Bronchial epithelial cell (primary cell): ENCODE results near the gene CRABP2. TPM values are rescaled to one million over a fixed set of nuclear protein-coding genes. Genes with fewer than 3 reads are reported as not detected.

Source experiments
- DNase-seq: peaks from one replicate; pipeline ENCODE4 v3.0.0-alpha.2; 2010; ENCODE audit warnings: low read depth
- FAIRE-seq: peaks from 2 replicates; lab custom pipeline; 2011; peaks lifted over from hg19 to GRCh38; lab: Jason Lieb, UNC
- H3K27me3 ChIP-seq: 2 replicates; pipeline ENCODE4 v1.5.1; 2011; ENCODE audit warnings: low read length; ENCODE audit not compliant: control insufficient read depth, insufficient read depth
- H3K36me3 ChIP-seq: 2 replicates; pipeline ENCODE4 v1.5.1; 2011; ENCODE audit warnings: low read length; ENCODE audit not compliant: control insufficient read depth, insufficient read depth
- H3K4me3 ChIP-seq: 2 replicates; pipeline ENCODE4 v1.5.1; 2011; ENCODE audit warnings: mild to moderate bottlenecking, low read depth, low read length, control low read depth
- CTCF ChIP-seq: IDR thresholded peaks from 2 replicates; pipeline ENCODE4 v1.5.1; 2011; ENCODE audit warnings: mild to moderate bottlenecking, moderate library complexity, low read length, control low read depth, inconsistent platforms; ENCODE audit not compliant: insufficient read depth, severe bottlenecking
- total RNA-seq: library from RNA; depleted of rRNA; stranded (reverse); fragments of >200 nt; gene quantifications from 2 replicates; pipeline ENCODE4 v1.2.1, GENCODE V29; 2014

CRABP2 gene
- total RNA-seq, 1 donor from 2014 or later, result 5.3 TPM

DNA sequence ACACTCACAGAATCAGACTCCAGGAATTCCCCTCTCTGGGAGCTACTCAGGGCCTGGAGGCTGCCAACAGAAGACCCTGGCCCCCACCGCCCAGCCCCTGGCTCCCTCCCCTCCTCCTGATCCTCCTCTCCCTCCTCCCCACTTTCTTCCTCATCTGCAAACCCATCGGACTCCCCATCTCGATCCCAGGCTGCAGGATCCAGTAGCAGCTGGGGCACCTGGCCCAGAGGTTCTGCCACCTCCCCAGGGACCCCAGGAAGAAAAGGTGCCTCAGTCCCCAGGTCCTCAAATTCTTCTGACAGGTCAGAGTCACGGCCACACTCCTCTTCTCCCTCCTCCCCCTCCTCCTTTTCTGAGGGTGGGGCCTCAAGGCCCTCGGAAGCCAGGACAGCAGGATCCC lies 35.6 kb downstream of the CRABP2 start:
- no peaks in the 10 kb centered on the region for H3K36me3 ChIP-seq
- no peak for FAIRE-seq
- TF ChIP-seq CTCF, result no peak
- no peak for DNase-seq
- no peak overlapping the region for H3K4me3 ChIP-seq
- peaks cover 10% of the 10 kb centered on the region for H3K27me3 ChIP-seq

DNA sequence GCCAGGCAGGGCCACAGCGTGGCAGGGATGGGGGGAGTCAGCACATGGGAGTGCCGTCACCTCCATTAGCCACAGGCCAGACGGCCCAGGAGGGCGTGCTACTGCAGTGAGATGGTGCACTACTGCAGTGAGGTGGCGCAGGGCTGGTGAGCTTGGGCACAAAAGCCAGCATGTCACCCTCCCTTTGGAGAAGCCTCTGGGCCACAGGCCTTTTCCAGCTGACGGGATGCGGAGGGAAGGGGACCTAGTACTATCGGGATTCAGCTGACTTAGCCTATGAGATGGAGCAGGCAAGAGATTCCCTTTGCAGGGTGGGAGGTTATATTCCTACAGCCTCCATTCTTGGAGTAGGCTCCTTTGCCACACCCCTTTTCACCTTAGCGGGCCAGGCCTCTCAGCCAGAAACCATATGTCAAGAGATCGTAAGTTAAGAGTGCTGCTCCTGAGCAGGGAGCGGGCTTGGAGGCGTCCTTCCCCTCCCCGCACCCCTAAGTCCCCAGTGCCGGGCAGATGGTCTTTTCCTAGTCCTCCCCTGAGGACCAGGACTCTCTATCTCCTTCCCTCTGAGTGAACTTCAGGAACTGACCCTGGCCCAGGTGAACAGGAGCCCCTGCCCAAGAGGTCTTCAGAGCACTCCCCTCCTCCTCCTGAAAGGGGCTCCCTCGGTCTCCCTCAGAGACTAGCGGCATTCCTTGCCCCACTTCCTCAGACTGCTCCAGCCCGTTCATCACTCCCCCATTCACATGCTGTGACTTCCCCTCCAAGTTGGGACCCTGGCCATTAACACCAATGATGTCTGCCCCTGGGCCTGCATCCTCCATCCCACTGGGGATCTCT lies 36.4 kb downstream of the CRABP2 start:
- Histone ChIP-seq H3K4me3 (no peak overlapping the region), H3K27me3 (peaks cover 10% of the 10 kb centered on the region), H3K36me3 (no peaks in the 10 kb centered on the region)
- DNase-seq, result no peak
- no peak for TF ChIP-seq CTCF
- no peak for FAIRE-seq

- DNase-seq (no peak), FAIRE-seq (no peak)
- peaks cover 5% of the 10 kb centered on the region for H3K27me3 ChIP-seq
- H3K36me3 ChIP-seq, result no peaks in the 10 kb centered on the region
- H3K4me3 ChIP-seq, result no peak overlapping the region
- TF ChIP-seq CTCF, result no peak
These were observed 37.2 kb downstream of the CRABP2 start for GRCh38 chr1:156667968-156668709.

GRCh38 chr1:156667610-156667967 lies 37.8 kb downstream of the CRABP2 start:
- TF ChIP-seq CTCF, result no peak
- FAIRE-seq (no peak), DNase-seq (no peak)
- Histone ChIP-seq H3K27me3 (peaks cover 3% of the 10 kb centered on the region), H3K4me3 (no peak overlapping the region), H3K36me3 (no peaks in the 10 kb centered on the region)

- TF ChIP-seq CTCF, result no peak
- no peak overlapping the region for H3K4me3 ChIP-seq
- DNase-seq (no peak), FAIRE-seq (peak; percentile 36)
- H3K27me3 ChIP-seq, result peaks cover 3% of the 10 kb centered on the region
- no peaks in the 10 kb centered on the region for H3K36me3 ChIP-seq
These were observed 38.3 kb downstream of the CRABP2 start for GRCh38 chr1:156666862-156667609.
